ENCODE data around the gene SERPINF2.
A peak's percentile ranks its signal among the peaks of the same experiment; 100 is the strongest.
"Not testable (repeated sequence)": the region's sequence is repeated elsewhere in the genome, so short reads cannot be mapped to it uniquely, and the experiment has no call there.

Gene SERPINF2

GRCh38 chr17:1742371-1743087 is at the start of gene SERPINF2:
Gene SERPINF2 (plus strand): TSS chr17:1742871. CDS start chr17:1744996, 2,125 bp downstream.
- H3K36me3 Mint-ChIP-seq (ENCODE audit: low read depth): peaks cover 2% of the 10 kb centered on the region
- no peak for DNase-seq
- H3K9me3 Mint-ChIP-seq: no peaks in the 10 kb centered on the region
- no peak within 1 kb of the TSS for H3K27ac Mint-ChIP-seq
- no peaks in the 10 kb centered on the region for H3K4me1 Mint-ChIP-seq (ENCODE audit: low read depth)
- no peaks in the 10 kb centered on the region for H3K27me3 Mint-ChIP-seq
- no peak within 1 kb of the TSS for H3K4me3 Mint-ChIP-seq

- H3K27me3 Mint-ChIP-seq: no peaks in the 10 kb centered on the region
- no peaks in the 10 kb centered on the region for H3K4me1 Mint-ChIP-seq (ENCODE audit: low read depth)
- no peak for DNase-seq
- no peaks in the 10 kb centered on the region for H3K36me3 Mint-ChIP-seq (ENCODE audit: low read depth)
- no peak overlapping the region for H3K27ac Mint-ChIP-seq
- H3K9me3 Mint-ChIP-seq: no peaks in the 10 kb centered on the region
- H3K4me3 Mint-ChIP-seq: no peak overlapping the region
These were observed 49.3 kb upstream of the SERPINF2 start for GRCh38 chr17:1693339-1693738.

GRCh38 chr17:1695365-1695764 is 47.3 kb upstream of the SERPINF2 start:
- no peak for DNase-seq
- Mint-ChIP-seq H3K27me3 (no peaks in the 10 kb centered on the region), H3K36me3 (ENCODE audit: low read depth) (no peaks in the 10 kb centered on the region), H3K4me1 (ENCODE audit: low read depth) (no peaks in the 10 kb centered on the region), H3K27ac (no peak overlapping the region), H3K4me3 (no peak overlapping the region), H3K9me3 (no peaks in the 10 kb centered on the region)

- H3K36me3 Mint-ChIP-seq (ENCODE audit: low read depth): no peaks in the 10 kb centered on the region
- no peaks in the 10 kb centered on the region for H3K9me3 Mint-ChIP-seq
- no peak overlapping the region for H3K4me3 Mint-ChIP-seq
- no peak overlapping the region for H3K27ac Mint-ChIP-seq
- DNase-seq: no peak
- no peaks in the 10 kb centered on the region for H3K4me1 Mint-ChIP-seq (ENCODE audit: low read depth)
- H3K27me3 Mint-ChIP-seq: no peaks in the 10 kb centered on the region
These were observed 45.0 kb upstream of the SERPINF2 start for GRCh38 chr17:1697681-1698080.

- H3K36me3 Mint-ChIP-seq (ENCODE audit: low read depth); H3K27ac Mint-ChIP-seq: not testable (repeated sequence)
These were observed 42.8 kb upstream of the SERPINF2 start for GRCh38 chr17:1699891-1700290.

GRCh38 chr17:1703063-1703462 is 39.6 kb upstream of the SERPINF2 start:
- Mint-ChIP-seq H3K36me3 (ENCODE audit: low read depth) (no peaks in the 10 kb centered on the region), H3K27me3 (peaks cover 15% of the 10 kb centered on the region), H3K4me3 (no peak overlapping the region), H3K4me1 (ENCODE audit: low read depth) (peaks cover 4% of the 10 kb centered on the region), H3K27ac (no peak overlapping the region), H3K9me3 (no peaks in the 10 kb centered on the region)
- no peak for DNase-seq

More at GRCh38 chr17:1699891-1700290, 42.8 kb upstream of the SERPINF2 start:
- not testable (repeated sequence) for H3K27me3 Mint-ChIP-seq; H3K4me3 Mint-ChIP-seq; H3K4me1 Mint-ChIP-seq (ENCODE audit: low read depth); DNase-seq; H3K9me3 Mint-ChIP-seq

- Mint-ChIP-seq H3K27me3 (peaks cover 21% of the 10 kb centered on the region), H3K9me3 (no peaks in the 10 kb centered on the region), H3K36me3 (ENCODE audit: low read depth) (no peaks in the 10 kb centered on the region), H3K4me3 (no peak overlapping the region), H3K4me1 (ENCODE audit: low read depth) (peaks cover 7% of the 10 kb centered on the region), H3K27ac (no peak overlapping the region)
- no peak for DNase-seq
These were observed 37.7 kb upstream of the SERPINF2 start for GRCh38 chr17:1705004-1705403.

- DNase-seq: no peak
- no peak overlapping the region for H3K4me3 Mint-ChIP-seq
- peaks cover 16% of the 10 kb centered on the region for H3K4me1 Mint-ChIP-seq (ENCODE audit: low read depth)
- peaks cover 2% of the 10 kb centered on the region for H3K36me3 Mint-ChIP-seq (ENCODE audit: low read depth)
- H3K27me3 Mint-ChIP-seq: peaks cover 27% of the 10 kb centered on the region
- H3K27ac Mint-ChIP-seq: no peak overlapping the region
- H3K9me3 Mint-ChIP-seq: no peaks in the 10 kb centered on the region
These were observed 35.6 kb upstream of the SERPINF2 start for GRCh38 chr17:1707107-1707506.

- H3K4me1 Mint-ChIP-seq (ENCODE audit: low read depth): peaks cover 18% of the 10 kb centered on the region
- H3K36me3 Mint-ChIP-seq (ENCODE audit: low read depth); H3K9me3 Mint-ChIP-seq; DNase-seq: not testable (repeated sequence)
- peak overlapping the region; percentile 29 for H3K27ac Mint-ChIP-seq
- H3K27me3 Mint-ChIP-seq: peaks cover 27% of the 10 kb centered on the region
- peak overlapping the region; percentile 51 for H3K4me3 Mint-ChIP-seq
These were observed 33.8 kb upstream of the SERPINF2 start for GRCh38 chr17:1708791-1709346.

- Mint-ChIP-seq H3K36me3 (ENCODE audit: low read depth) (peaks cover 5% of the 10 kb centered on the region), H3K9me3 (no peaks in the 10 kb centered on the region), H3K27ac (no peak overlapping the region), H3K4me3 (peak overlapping the region; percentile 51), H3K4me1 (ENCODE audit: low read depth) (peaks cover 21% of the 10 kb centered on the region), H3K27me3 (peaks cover 30% of the 10 kb centered on the region)
- DNase-seq: peak; percentile 38
These were observed 33.2 kb upstream of the SERPINF2 start for GRCh38 chr17:1709403-1709951.

- Mint-ChIP-seq H3K27ac (peak within 1 kb of the TSS; percentile 22), H3K27me3 (peaks cover 29% of the 10 kb centered on the region), H3K4me3 (peak within 1 kb of the TSS; percentile 63), H3K36me3 (ENCODE audit: low read depth) (peaks cover 5% of the 10 kb centered on the region), H3K4me1 (ENCODE audit: low read depth) (peaks cover 25% of the 10 kb centered on the region), H3K9me3 (no peaks in the 10 kb centered on the region)
- DNase-seq: peak; percentile 53
These were observed 32.5 kb upstream of the SERPINF2 start, which contains the start of gene TLCD2 for GRCh38 chr17:1709971-1710806. Gene TLCD2 (minus strand): TSS chr17:1710377. CDS start chr17:1710242, 135 bp downstream.

GRCh38 chr17:1710807-1711553 is 31.7 kb upstream of the SERPINF2 start:
- H3K27me3 Mint-ChIP-seq: peaks cover 27% of the 10 kb centered on the region
- peak overlapping the region; percentile 63 for H3K4me3 Mint-ChIP-seq
- peak overlapping the region; percentile 22 for H3K27ac Mint-ChIP-seq
- peaks cover 25% of the 10 kb centered on the region for H3K4me1 Mint-ChIP-seq (ENCODE audit: low read depth)
- no peaks in the 10 kb centered on the region for H3K9me3 Mint-ChIP-seq
- H3K36me3 Mint-ChIP-seq (ENCODE audit: low read depth): peaks cover 6% of the 10 kb centered on the region
- no peak for DNase-seq

- Mint-ChIP-seq H3K4me1 (ENCODE audit: low read depth) (peaks cover 25% of the 10 kb centered on the region), H3K27me3 (peaks cover 27% of the 10 kb centered on the region), H3K4me3 (no peak overlapping the region), H3K9me3 (no peaks in the 10 kb centered on the region), H3K36me3 (ENCODE audit: low read depth) (peaks cover 9% of the 10 kb centered on the region), H3K27ac (no peak overlapping the region)
- DNase-seq: no peak
These were observed 30.9 kb upstream of the SERPINF2 start for GRCh38 chr17:1711804-1712203.

- H3K27me3 Mint-ChIP-seq: peaks cover 25% of the 10 kb centered on the region
- DNase-seq: no peak
- peaks cover 11% of the 10 kb centered on the region for H3K36me3 Mint-ChIP-seq (ENCODE audit: low read depth)
- no peak overlapping the region for H3K4me3 Mint-ChIP-seq
- H3K4me1 Mint-ChIP-seq (ENCODE audit: low read depth): peaks cover 26% of the 10 kb centered on the region
- H3K9me3 Mint-ChIP-seq: no peaks in the 10 kb centered on the region
- H3K27ac Mint-ChIP-seq: no peak overlapping the region
These were observed 30.4 kb upstream of the SERPINF2 start for GRCh38 chr17:1712271-1712670.
